Erythroblast (primary cell): ENCODE results near the gene FAM76B.

Experiments used
- GATA1 ChIP-seq: IDR thresholded peaks from 2 replicates; pipeline ENCODE4 v1.6.1; 2011; ENCODE audit warnings: low read depth, mild to moderate bottlenecking, control low read depth, low read length, moderate library complexity
- POLR2A ChIP-seq: IDR thresholded peaks from 2 replicates; pipeline ENCODE4 v1.6.1; 2011; ENCODE audit warnings: mild to moderate bottlenecking, low read length

- TF ChIP-seq POLR2A (no peak), GATA1 (no peak)
These were observed 43.2 kb upstream of the FAM76B start for GRCh38 chr11:95832763-95833162.
